ENCODE measurements around the gene CHRNA4.

CHRNA4 gene

GRCh38 chr20:63344616-63345327, 16.4 kb downstream of the CHRNA4 start:
- Histone ChIP-seq H3K4ac (ENCODE audit: low read length) (no peak overlapping the region), H3K79me1 (ENCODE audit: low read depth, low read length) (peaks cover 6% of the 10 kb centered on the region), H3K14ac (ENCODE audit: low read length) (no peak overlapping the region), H2BK15ac (ENCODE audit: low read length) (no peak overlapping the region), H2AK5ac (ENCODE audit: low read depth, low read length) (no peak overlapping the region), H3K27me3 (ENCODE audit: control insufficient read depth in 3 of 3, insufficient read depth in 3 of 3, low read depth in 1 of 3, low read length in 3 of 3) (peaks cover 0 to 16% (median 0%) of the 10 kb centered on the region in 3 experiments), H2BK120ac (ENCODE audit: low read depth, low read length) (no peak overlapping the region), H4K8ac (ENCODE audit: low read depth, low read length) (no peak overlapping the region), H3K4me1 (ENCODE audit: control insufficient read depth in 2 of 2, insufficient read depth in 1 of 2, low read depth in 1 of 2, low read length in 2 of 2) (peaks cover 2 to 18% of the 10 kb centered on the region in 2 donors), H3K4me2 (ENCODE audit: insufficient read depth, low read length, poor library complexity, severe bottlenecking) (no peak overlapping the region), H3K36me3 (replicated peaks in 1 of 2; ENCODE audit: control insufficient read depth in 2 of 2, insufficient read depth in 2 of 2, low read length in 2 of 2) (no peaks in the 10 kb centered on the region), H3K23ac (ENCODE audit: low read depth, low read length, poor library complexity) (peak overlapping the region; percentile 4), H4K91ac (ENCODE audit: low read depth, low read length, poor library complexity) (no peak overlapping the region), H3K9me3 (replicated peaks in 1 of 2; ENCODE audit: control insufficient read depth in 2 of 2, insufficient read depth in 1 of 2, low read depth in 1 of 2, low read length in 2 of 2) (peaks cover 0 to 8% of the 10 kb centered on the region in 2 donors), H2AFZ (ENCODE audit: low read length) (no peak overlapping the region), H3K27ac (replicated peaks; ENCODE audit: low read length) (no peak overlapping the region), H3K4me3 (ENCODE audit: low read length in 2 of 2) (no peak overlapping the region), H3K18ac (ENCODE audit: low read length) (no peak overlapping the region), H3K9ac (ENCODE audit: low read depth, low read length, poor library complexity) (no peak overlapping the region), H2BK12ac (ENCODE audit: low read length) (no peak overlapping the region), H2BK5ac (ENCODE audit: low read length) (no peak overlapping the region)
- DNase-seq (ENCODE audit: low spot score), result no peak
- no CpG with 5 or more reads among the region's 21 CpGs for WGBS, 2 donors (ENCODE audit: extremely low coverage in 2 of 2, insufficient read length in 2 of 2, insufficient replicate concordance in 1 of 2)

DNA sequence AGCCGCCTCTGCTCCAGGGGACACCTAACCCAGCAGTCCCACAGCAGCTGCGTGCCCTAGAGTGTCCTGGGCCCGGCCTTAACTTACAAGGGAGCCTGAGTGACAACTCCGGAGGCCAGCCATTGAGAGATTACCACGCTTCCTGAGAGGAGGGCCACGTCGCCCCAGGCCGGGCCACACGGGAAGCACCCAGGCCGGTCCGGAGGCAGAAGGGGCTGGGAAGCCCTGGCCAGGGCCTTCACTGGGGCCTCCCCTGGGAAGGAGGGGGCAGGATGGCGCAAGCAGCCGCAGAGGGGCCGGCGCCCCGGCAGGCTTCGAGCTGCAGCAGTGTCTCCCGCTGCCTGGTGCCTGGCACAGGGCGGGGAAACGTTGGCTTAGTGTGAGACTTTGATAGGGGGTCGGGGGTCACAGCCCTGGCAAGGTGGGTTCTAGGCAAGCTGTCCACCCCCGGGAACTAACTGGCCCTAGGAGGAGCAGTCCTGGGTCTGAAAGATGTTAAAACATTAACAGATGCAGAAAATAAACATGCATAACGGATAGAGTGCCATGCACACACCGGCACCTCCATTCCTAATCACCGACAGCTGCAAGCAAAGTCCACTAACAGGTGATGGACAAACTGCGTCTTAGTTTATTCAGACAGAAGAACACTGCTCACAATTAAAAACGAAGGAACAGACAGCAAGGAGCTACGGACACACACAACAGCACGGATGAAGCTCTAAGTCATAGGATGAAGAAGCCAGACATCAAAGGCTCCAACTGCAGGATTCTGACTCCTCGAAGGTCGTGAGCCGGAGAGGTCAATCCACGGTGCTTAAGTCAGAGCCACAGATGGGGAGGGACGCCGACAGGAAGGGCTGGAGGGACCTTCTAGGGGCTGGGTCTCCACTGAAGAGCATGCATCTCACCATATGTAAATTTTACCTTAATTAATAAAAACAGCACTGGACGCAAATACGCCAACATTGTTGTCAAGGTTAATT, 17.4 kb downstream of the CHRNA4 start:
- Histone ChIP-seq H2BK12ac (ENCODE audit: low read length) (no peak overlapping the region), H2AK5ac (ENCODE audit: low read depth, low read length) (peak overlapping the region; percentile 75), H3K9me3 (replicated peaks in 1 of 2; ENCODE audit: control insufficient read depth in 2 of 2, insufficient read depth in 1 of 2, low read depth in 1 of 2, low read length in 2 of 2) (peaks cover 0 to 8% of the 10 kb centered on the region in 2 donors), H3K4me3 (ENCODE audit: low read length in 2 of 2) (no peak overlapping the region), H3K36me3 (replicated peaks in 1 of 2; ENCODE audit: control insufficient read depth in 2 of 2, insufficient read depth in 2 of 2, low read length in 2 of 2) (no peaks in the 10 kb centered on the region), H3K23ac (ENCODE audit: low read depth, low read length, poor library complexity) (no peak overlapping the region), H3K4me1 (ENCODE audit: control insufficient read depth in 2 of 2, insufficient read depth in 1 of 2, low read depth in 1 of 2, low read length in 2 of 2) (peaks cover 2 to 18% of the 10 kb centered on the region in 2 donors), H4K8ac (ENCODE audit: low read depth, low read length) (no peak overlapping the region), H2AFZ (ENCODE audit: low read length) (no peak overlapping the region), H3K4ac (ENCODE audit: low read length) (no peak overlapping the region), H4K91ac (ENCODE audit: low read depth, low read length, poor library complexity) (no peak overlapping the region), H2BK5ac (ENCODE audit: low read length) (no peak overlapping the region), H2BK15ac (ENCODE audit: low read length) (no peak overlapping the region), H3K18ac (ENCODE audit: low read length) (peak overlapping the region; percentile 8), H3K27ac (replicated peaks; ENCODE audit: low read length) (no peak overlapping the region), H3K14ac (ENCODE audit: low read length) (no peak overlapping the region), H2BK120ac (ENCODE audit: low read depth, low read length) (no peak overlapping the region), H3K9ac (ENCODE audit: low read depth, low read length, poor library complexity) (no peak overlapping the region), H3K79me1 (ENCODE audit: low read depth, low read length) (peaks cover 2% of the 10 kb centered on the region), H3K27me3 (ENCODE audit: control insufficient read depth in 3 of 3, insufficient read depth in 3 of 3, low read depth in 1 of 3, low read length in 3 of 3) (peaks cover 0 to 16% (median 0%) of the 10 kb centered on the region in 3 experiments), H3K4me2 (ENCODE audit: insufficient read depth, low read length, poor library complexity, severe bottlenecking) (no peak overlapping the region)
- no CpG with 5 or more reads among the region's 37 CpGs for WGBS, 2 donors (ENCODE audit: extremely low coverage in 2 of 2, insufficient read length in 2 of 2, insufficient replicate concordance in 1 of 2)
- no peak for DNase-seq (ENCODE audit: low spot score)

- H2BK15ac ChIP-seq (ENCODE audit: low read length), result no peak overlapping the region
- H3K9ac ChIP-seq (ENCODE audit: low read depth, low read length, poor library complexity), result no peak overlapping the region
- no peak for DNase-seq (ENCODE audit: low spot score)
- H3K27ac ChIP-seq (replicated peaks; ENCODE audit: low read length), result no peak overlapping the region
- no peak overlapping the region for H2BK5ac ChIP-seq (ENCODE audit: low read length)
- H3K9me3 ChIP-seq (replicated peaks in 1 of 2; ENCODE audit: control insufficient read depth in 2 of 2, insufficient read depth in 1 of 2, low read depth in 1 of 2, low read length in 2 of 2), result peaks cover 0 to 8% of the 10 kb centered on the region in 2 donors
- no CpG with 5 or more reads among the region's 59 CpGs for WGBS, 2 donors (ENCODE audit: extremely low coverage in 2 of 2, insufficient read length in 2 of 2, insufficient replicate concordance in 1 of 2)
- H3K27me3 ChIP-seq (ENCODE audit: control insufficient read depth in 3 of 3, insufficient read depth in 3 of 3, low read depth in 1 of 3, low read length in 3 of 3), result peaks cover 0 to 13% (median 0%) of the 10 kb centered on the region in 3 experiments
- H3K4ac ChIP-seq (ENCODE audit: low read length), result no peak overlapping the region
- peak overlapping the region; percentile 65 for H4K8ac ChIP-seq (ENCODE audit: low read depth, low read length)
- peaks cover 2% of the 10 kb centered on the region for H3K79me1 ChIP-seq (ENCODE audit: low read depth, low read length)
- H3K4me3 ChIP-seq (ENCODE audit: low read length in 2 of 2), result no peak overlapping the region
- H3K18ac ChIP-seq (ENCODE audit: low read length), result peak overlapping the region; percentile 28
- H4K91ac ChIP-seq (ENCODE audit: low read depth, low read length, poor library complexity), result no peak overlapping the region
- no peak overlapping the region for H2AFZ ChIP-seq (ENCODE audit: low read length)
- H2BK120ac ChIP-seq (ENCODE audit: low read depth, low read length), result no peak overlapping the region
- H3K23ac ChIP-seq (ENCODE audit: low read depth, low read length, poor library complexity), result no peak overlapping the region
- no peak overlapping the region for H2BK12ac ChIP-seq (ENCODE audit: low read length)
- H3K4me1 ChIP-seq (ENCODE audit: control insufficient read depth in 2 of 2, insufficient read depth in 1 of 2, low read depth in 1 of 2, low read length in 2 of 2), result peaks cover 2 to 16% of the 10 kb centered on the region in 2 donors
- peak overlapping the region; percentile 75 for H2AK5ac ChIP-seq (ENCODE audit: low read depth, low read length)
- no peaks in the 10 kb centered on the region for H3K36me3 ChIP-seq (replicated peaks in 1 of 2; ENCODE audit: control insufficient read depth in 2 of 2, insufficient read depth in 2 of 2, low read length in 2 of 2)
- H3K4me2 ChIP-seq (ENCODE audit: insufficient read depth, low read length, poor library complexity, severe bottlenecking), result no peak overlapping the region
- H3K14ac ChIP-seq (ENCODE audit: low read length), result peak overlapping the region; percentile 56
These were observed 18.3 kb downstream of the CHRNA4 start for GRCh38 chr20:63342561-63343459.
